Loucy (cell line): ENCODE results near the gene PSME2.

Source experiments
- EZH2phosphoT487 ChIP-seq: fragments of 200-600 bp; IDR thresholded peaks from 2 replicates; pipeline ENCODE4 v1.6.1; 2018; ENCODE audit warnings: antibody characterized with exemption, mild to moderate bottlenecking, moderate library complexity, borderline replicate concordance
- TF ChIP-seq, protein P1 (sequence below): fragments of 200-600 bp; sonication (generic); conservative IDR thresholded peaks from 2 replicates; pipeline ENCODE4 v1.5.1; 2014; ENCODE audit warnings: mild to moderate bottlenecking, antibody characterized with exemption, low read length

DNA sequence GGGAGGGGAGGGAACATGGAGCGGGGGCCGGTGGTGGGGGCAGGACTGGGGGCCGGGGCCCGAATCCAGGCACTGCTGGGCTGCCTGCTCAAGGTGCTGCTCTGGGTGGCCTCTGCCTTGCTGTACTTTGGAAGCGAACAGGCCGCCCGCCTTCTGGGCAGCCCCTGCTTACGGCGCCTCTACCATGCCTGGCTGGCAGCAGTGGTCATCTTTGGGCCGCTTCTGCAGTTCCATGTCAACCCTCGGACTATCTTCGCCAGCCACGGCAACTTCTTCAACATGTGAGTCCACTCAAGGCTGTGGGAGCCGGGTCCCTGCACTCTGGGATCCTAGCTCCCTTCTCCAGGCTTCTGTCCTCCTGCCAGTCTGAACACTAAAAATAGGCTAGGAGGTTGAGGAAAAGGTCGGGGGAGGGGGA, 14.9 kb downstream of the PSME2 start:
- TF ChIP-seq, protein P1, sequence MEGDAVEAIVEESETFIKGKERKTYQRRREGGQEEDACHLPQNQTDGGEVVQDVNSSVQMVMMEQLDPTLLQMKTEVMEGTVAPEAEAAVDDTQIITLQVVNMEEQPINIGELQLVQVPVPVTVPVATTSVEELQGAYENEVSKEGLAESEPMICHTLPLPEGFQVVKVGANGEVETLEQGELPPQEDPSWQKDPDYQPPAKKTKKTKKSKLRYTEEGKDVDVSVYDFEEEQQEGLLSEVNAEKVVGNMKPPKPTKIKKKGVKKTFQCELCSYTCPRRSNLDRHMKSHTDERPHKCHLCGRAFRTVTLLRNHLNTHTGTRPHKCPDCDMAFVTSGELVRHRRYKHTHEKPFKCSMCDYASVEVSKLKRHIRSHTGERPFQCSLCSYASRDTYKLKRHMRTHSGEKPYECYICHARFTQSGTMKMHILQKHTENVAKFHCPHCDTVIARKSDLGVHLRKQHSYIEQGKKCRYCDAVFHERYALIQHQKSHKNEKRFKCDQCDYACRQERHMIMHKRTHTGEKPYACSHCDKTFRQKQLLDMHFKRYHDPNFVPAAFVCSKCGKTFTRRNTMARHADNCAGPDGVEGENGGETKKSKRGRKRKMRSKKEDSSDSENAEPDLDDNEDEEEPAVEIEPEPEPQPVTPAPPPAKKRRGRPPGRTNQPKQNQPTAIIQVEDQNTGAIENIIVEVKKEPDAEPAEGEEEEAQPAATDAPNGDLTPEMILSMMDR: no peak
- TF ChIP-seq EZH2phosphoT487: no peak
